Calu3 (cell line): ENCODE results near the gene HIVEP3. TPM values are rescaled to one million over a fixed set of nuclear protein-coding genes. Genes with fewer than 3 reads are reported as not detected.

Source experiments
- BruUV-seq: library from RNA; stranded (reverse); fragments of 400-500 nt; replicated peaks from 2 replicates; lab custom pipeline; 2021; lab: Mats Ljungman, UMichigan
- CTCF ChIA-PET: fragments of 300-600 bp; sonication (Branson Sonifier 250); formaldehyde crosslinking; loops from one replicate; lab custom pipeline; 2022; ENCODE audit warnings: antibody characterized with exemption; lab: Charles Lee
- DNase-seq: peaks from one replicate; pipeline ENCODE4 v3.0.0; 2022
- H3K27ac Mint-ChIP-seq: one replicate; pipeline ENCODE4 v1.8.0; 2022; ENCODE audit warnings: mixed read lengths; ENCODE audit not compliant: unreplicated experiment
- H3K27me3 Mint-ChIP-seq: one replicate; pipeline ENCODE4 v1.8.0; 2022; ENCODE audit warnings: mixed read lengths; ENCODE audit not compliant: unreplicated experiment
- H3K36me3 Mint-ChIP-seq: one replicate; pipeline ENCODE4 v1.8.0; 2022; ENCODE audit warnings: mild to moderate bottlenecking, moderate library complexity, mixed read lengths; ENCODE audit not compliant: insufficient read depth, unreplicated experiment
- H3K4me1 Mint-ChIP-seq: one replicate; pipeline ENCODE4 v1.8.0; 2022; ENCODE audit warnings: mild to moderate bottlenecking, low read depth, mixed read lengths; ENCODE audit not compliant: unreplicated experiment
- H3K4me3 Mint-ChIP-seq: one replicate; pipeline ENCODE4 v1.8.0; 2022; ENCODE audit warnings: mild to moderate bottlenecking, low read depth, moderate library complexity, mixed read lengths; ENCODE audit not compliant: unreplicated experiment
- H3K9me3 Mint-ChIP-seq: one replicate; pipeline ENCODE4 v1.8.0; 2022; ENCODE audit warnings: low read depth, mixed read lengths; ENCODE audit not compliant: unreplicated experiment
- intact Hi-C: fragments of 100-400 bp; cut with micrococcal nuclease; formaldehyde crosslinking; loops from one replicate; pipeline ENCODE4 v1.10.0; 2022; ENCODE audit not compliant: unreplicated experiment
- total RNA-seq: library from RNA; stranded (reverse); gene quantifications from 2 replicates; pipeline ENCODE4 v1.2.3, GENCODE V29; 2022
- TF ChIP-seq, protein P1 (sequence below): fragments of 200-600 bp; IDR thresholded peaks from one replicate; pipeline ENCODE4 v1.8.0; 2022; ENCODE audit warnings: antibody characterized with exemption; ENCODE audit not compliant: unreplicated experiment

Gene HIVEP3
- total RNA-seq, 1 experiment from 2014 or later: 9.0 TPM

DNA sequence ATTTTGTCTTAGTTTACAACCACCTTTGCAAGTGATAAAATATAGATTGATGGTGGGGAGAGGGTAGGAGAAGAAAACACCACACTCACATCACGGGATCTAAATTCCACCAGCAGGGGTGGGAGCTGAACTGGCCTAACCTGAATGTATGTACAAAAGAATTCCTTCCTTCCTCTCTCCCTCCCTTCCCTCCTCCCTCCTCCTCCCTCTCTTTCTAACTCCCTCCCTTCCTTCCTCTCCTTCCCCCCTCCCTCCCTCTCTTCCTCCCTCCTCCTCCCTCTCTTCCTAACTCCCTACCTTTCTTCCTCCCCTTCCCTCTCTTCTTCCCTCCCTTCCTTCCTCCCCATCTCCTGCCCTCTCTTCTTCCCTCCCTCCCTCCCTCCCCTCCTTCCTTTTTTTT is 40.2 kb downstream of the HIVEP3 start:
- H3K36me3 Mint-ChIP-seq: no peaks in the 10 kb centered on the region
- peaks cover 68% of the 10 kb centered on the region for H3K4me1 Mint-ChIP-seq
- TF ChIP-seq, protein P1, sequence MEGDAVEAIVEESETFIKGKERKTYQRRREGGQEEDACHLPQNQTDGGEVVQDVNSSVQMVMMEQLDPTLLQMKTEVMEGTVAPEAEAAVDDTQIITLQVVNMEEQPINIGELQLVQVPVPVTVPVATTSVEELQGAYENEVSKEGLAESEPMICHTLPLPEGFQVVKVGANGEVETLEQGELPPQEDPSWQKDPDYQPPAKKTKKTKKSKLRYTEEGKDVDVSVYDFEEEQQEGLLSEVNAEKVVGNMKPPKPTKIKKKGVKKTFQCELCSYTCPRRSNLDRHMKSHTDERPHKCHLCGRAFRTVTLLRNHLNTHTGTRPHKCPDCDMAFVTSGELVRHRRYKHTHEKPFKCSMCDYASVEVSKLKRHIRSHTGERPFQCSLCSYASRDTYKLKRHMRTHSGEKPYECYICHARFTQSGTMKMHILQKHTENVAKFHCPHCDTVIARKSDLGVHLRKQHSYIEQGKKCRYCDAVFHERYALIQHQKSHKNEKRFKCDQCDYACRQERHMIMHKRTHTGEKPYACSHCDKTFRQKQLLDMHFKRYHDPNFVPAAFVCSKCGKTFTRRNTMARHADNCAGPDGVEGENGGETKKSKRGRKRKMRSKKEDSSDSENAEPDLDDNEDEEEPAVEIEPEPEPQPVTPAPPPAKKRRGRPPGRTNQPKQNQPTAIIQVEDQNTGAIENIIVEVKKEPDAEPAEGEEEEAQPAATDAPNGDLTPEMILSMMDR: no peak
- H3K9me3 Mint-ChIP-seq: no peaks in the 10 kb centered on the region
- DNase-seq: no peak
- no peak overlapping the region for H3K27ac Mint-ChIP-seq
- CTCF ChIA-PET: no interaction called here
- H3K27me3 Mint-ChIP-seq: no peaks in the 10 kb centered on the region
- BruUV-seq: no TSS peak
- no peak overlapping the region for H3K4me3 Mint-ChIP-seq
- intact Hi-C loops: no loop called here

DNA sequence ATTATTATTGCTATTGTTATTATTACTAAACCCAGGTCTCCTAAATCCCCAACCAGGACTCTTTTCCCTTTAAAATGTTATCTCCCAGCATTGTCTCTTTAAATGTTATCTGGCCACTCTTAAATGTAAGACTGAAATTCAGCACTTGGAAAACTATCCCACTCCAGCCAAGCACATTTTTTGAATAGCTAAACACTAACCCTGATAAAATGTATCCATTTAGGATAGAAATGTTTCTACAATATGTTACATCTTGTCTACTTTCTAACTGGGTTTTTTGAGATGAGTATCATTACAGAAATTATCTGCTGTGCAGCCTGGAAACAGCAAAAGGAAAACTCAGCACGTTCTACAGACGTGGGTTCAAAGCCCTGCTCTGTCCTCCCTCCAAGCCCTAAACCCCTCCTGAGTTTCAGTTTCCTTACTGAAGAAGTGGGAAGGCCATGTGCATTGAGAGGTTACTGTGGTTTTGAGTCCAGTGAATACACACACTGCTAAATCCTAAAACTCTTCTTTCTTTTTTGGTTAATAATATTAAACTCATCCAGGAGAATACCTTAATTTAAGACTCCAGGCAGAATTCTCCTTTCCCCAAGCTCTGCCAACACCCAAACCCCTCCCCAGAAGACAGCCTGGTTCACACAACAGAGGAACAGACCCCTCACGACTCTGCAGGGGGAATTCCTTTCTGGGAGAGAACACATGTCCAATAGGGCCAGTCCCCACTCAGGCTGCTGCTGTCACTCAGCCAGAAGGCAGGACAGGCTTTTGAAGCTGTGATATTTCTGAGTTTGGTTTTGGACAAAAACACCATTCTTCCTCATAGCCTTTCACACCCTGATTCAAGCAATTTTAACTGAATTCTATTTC is 41.9 kb downstream of the HIVEP3 start:
- no TSS peak for BruUV-seq
- CTCF ChIA-PET: no interaction called here
- peaks cover 51% of the 10 kb centered on the region for H3K4me1 Mint-ChIP-seq
- H3K36me3 Mint-ChIP-seq: no peaks in the 10 kb centered on the region
- no peaks in the 10 kb centered on the region for H3K9me3 Mint-ChIP-seq
- no peak for DNase-seq
- H3K27ac Mint-ChIP-seq: no peak overlapping the region
- no peaks in the 10 kb centered on the region for H3K27me3 Mint-ChIP-seq
- TF ChIP-seq, protein P1: no peak
- intact Hi-C loops: no loop called here
- no peak overlapping the region for H3K4me3 Mint-ChIP-seq

DNA sequence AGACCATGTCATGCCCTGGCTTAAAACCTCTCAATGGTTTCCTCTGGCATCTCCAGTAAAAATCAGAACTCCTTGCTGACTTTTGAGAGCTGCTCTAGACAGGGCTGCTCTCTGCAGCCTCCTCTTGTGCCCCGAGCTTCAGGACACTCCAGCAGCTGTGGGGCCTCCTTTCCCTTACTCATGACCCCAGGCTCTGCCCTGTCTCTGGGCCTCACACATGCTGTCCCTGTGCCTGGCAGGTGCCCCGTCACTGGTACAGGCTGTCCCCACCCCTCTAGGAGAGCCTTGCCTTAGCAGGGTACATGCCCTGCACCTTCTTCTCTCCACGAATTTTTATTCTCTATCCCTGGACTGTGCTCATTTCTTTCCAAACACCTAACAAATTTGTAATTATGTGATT is 43.2 kb downstream of the HIVEP3 start:
- DNase-seq: no peak
- Mint-ChIP-seq H3K4me1 (peaks cover 43% of the 10 kb centered on the region), H3K27me3 (no peaks in the 10 kb centered on the region), H3K9me3 (no peaks in the 10 kb centered on the region), H3K36me3 (no peaks in the 10 kb centered on the region), H3K27ac (no peak overlapping the region), H3K4me3 (no peak overlapping the region)
- intact Hi-C loops: no loop called here
- no TSS peak for BruUV-seq
- CTCF ChIA-PET: interaction anchor here (0.6 kb wide), 1 partner anchor 220 kb away, joined by 5 read pairs; no protein-coding TSS in a partner anchor
- TF ChIP-seq, protein P1: no peak

DNA sequence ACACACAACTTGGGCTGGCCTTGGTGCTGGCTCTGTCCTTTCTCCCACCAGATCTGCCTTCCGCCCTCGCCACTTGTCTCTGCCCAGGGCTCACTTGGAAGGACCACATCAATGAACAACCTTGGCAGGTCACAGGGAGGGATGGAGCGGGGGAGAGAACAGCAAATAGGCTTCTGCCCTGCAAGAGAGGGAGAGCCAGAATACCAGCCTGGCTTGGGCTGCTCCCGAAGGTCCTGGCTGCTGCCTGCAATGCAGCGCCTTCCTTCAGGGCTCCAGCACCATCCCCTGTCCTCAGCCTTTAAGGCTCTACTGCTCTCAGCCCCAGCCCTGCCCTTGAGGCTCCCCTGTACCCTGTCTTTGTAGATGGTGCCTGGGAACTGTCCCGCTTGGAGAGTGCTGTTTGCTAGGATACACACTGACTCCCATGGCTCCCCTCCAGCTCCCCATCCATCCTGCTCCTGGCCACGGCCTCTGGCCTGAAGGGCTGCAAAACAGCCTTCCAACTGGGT is 43.8 kb downstream of the HIVEP3 start:
- BruUV-seq: no TSS peak
- no peak overlapping the region for H3K27ac Mint-ChIP-seq
- H3K4me3 Mint-ChIP-seq: no peak overlapping the region
- peaks cover 43% of the 10 kb centered on the region for H3K4me1 Mint-ChIP-seq
- H3K9me3 Mint-ChIP-seq: no peaks in the 10 kb centered on the region
- TF ChIP-seq, protein P1: no peak
- DNase-seq: no peak
- H3K27me3 Mint-ChIP-seq: no peaks in the 10 kb centered on the region
- H3K36me3 Mint-ChIP-seq: no peaks in the 10 kb centered on the region
- CTCF ChIA-PET: interaction anchor here (0.6 kb wide), 1 partner anchor 219 kb away, joined by 5 read pairs; no protein-coding TSS in a partner anchor
- intact Hi-C loops: no loop called here
